Activated B cell treated with CpG ODN at 0.5 μM for 24 hours (primary cell): ENCODE data around the gene TRIM66. TPM values are rescaled to one million over a fixed set of nuclear protein-coding genes. Genes with fewer than 3 reads are reported as not detected.

Source experiments
- ATAC-seq: fragments of 200-7000 bp; cut with Tn5 transposase; one replicate; pipeline ENCODE4 v1.10.0; 2021; ENCODE audit warnings: low read depth, mild to moderate bottlenecking, moderate library complexity
- CTCF ChIA-PET: fragments of 350-600 bp; sonication (Branson Sonifier 250); formaldehyde crosslinking; loops from one replicate; lab custom pipeline; 2021; ENCODE audit warnings: antibody characterized with exemption; lab: Charles Lee
- POLR2A ChIA-PET: fragments of 350-600 bp; sonication (Branson Sonifier 250); formaldehyde crosslinking; loops from one replicate; lab custom pipeline; 2021; ENCODE audit warnings: antibody characterized with exemption; lab: Charles Lee
- DNase-seq: peaks from one replicate; pipeline ENCODE4 v3.0.0; 2022
- H3K27ac Mint-ChIP-seq: one replicate; pipeline ENCODE4 v1.8.0; 2020; ENCODE audit warnings: mixed read lengths
- H3K27me3 Mint-ChIP-seq: one replicate; pipeline ENCODE4 v1.8.0; 2021; ENCODE audit warnings: mixed read lengths
- H3K36me3 Mint-ChIP-seq: one replicate; pipeline ENCODE4 v1.8.0; 2021; ENCODE audit warnings: low read depth, mixed read lengths
- H3K4me1 Mint-ChIP-seq: one replicate; pipeline ENCODE4 v1.8.0; 2021; ENCODE audit warnings: mixed read lengths
- H3K4me3 Mint-ChIP-seq: one replicate; pipeline ENCODE4 v1.8.0; 2020; ENCODE audit warnings: mild to moderate bottlenecking, mixed read lengths
- H3K9me3 Mint-ChIP-seq: one replicate; pipeline ENCODE4 v1.8.0; 2020; ENCODE audit warnings: mixed read lengths
- CTCF ChIP-seq: fragments of 200-600 bp; IDR thresholded peaks from one replicate; pipeline ENCODE4 v1.8.0; 2022; ENCODE audit warnings: antibody characterized with exemption, mild to moderate bottlenecking
- intact Hi-C: fragments of 100-400 bp; cut with micrococcal nuclease; formaldehyde crosslinking; loops from one replicate; pipeline ENCODE4 v1.15.1; 2024
- total RNA-seq: library from RNA; stranded (reverse); gene quantifications from 2 replicates; pipeline ENCODE4 v1.2.3, GENCODE V29; 2022

Gene TRIM66
- total RNA-seq, 1 donor from 2014 or later: 12.4 TPM

- TF ChIP-seq CTCF: no peak
- H3K4me3 Mint-ChIP-seq: no peak overlapping the region
- no peak for DNase-seq
- ChIA-PET CTCF (interaction anchor here (1.5 kb wide), 1 partner anchor 336 kb away, joined by 3 read pairs; no protein-coding TSS in a partner anchor), POLR2A (no interaction called here)
- no peaks in the 10 kb centered on the region for H3K36me3 Mint-ChIP-seq
- H3K4me1 Mint-ChIP-seq: peaks cover 3% of the 10 kb centered on the region
- ATAC-seq: no peak
- H3K27ac Mint-ChIP-seq: no peak overlapping the region
- H3K27me3 Mint-ChIP-seq: no peaks in the 10 kb centered on the region
- H3K9me3 Mint-ChIP-seq: peaks cover 10% of the 10 kb centered on the region
- intact Hi-C loops: no loop called here
Observed at GRCh38 chr11:8577791-8578581, 104.5 kb downstream of the TRIM66 start.

- Mint-ChIP-seq H3K36me3 (no peaks in the 10 kb centered on the region), H3K4me3 (no peak overlapping the region), H3K9me3 (peaks cover 5% of the 10 kb centered on the region), H3K27ac (no peak overlapping the region), H3K27me3 (no peaks in the 10 kb centered on the region), H3K4me1 (no peaks in the 10 kb centered on the region)
- ChIA-PET CTCF (no interaction called here), POLR2A (no interaction called here)
- DNase-seq: no peak
- no peak for ATAC-seq
- TF ChIP-seq CTCF: no peak
- intact Hi-C loops: no loop called here
Observed at GRCh38 chr11:8574798-8575197, 107.7 kb downstream of the TRIM66 start.

GRCh38 chr11:8573777-8574176 is 108.7 kb downstream of the TRIM66 start:
- ATAC-seq: no peak
- CTCF ChIA-PET: no interaction called here

GRCh38 chr11:8567602-8568198 is 114.8 kb downstream of the TRIM66 start:
- no peak overlapping the region for H3K27ac Mint-ChIP-seq
- no peak overlapping the region for H3K4me3 Mint-ChIP-seq
- TF ChIP-seq CTCF: no peak
- H3K27me3 Mint-ChIP-seq: peaks cover 1% of the 10 kb centered on the region
- CTCF ChIA-PET: interaction anchor here (0.6 to 3.4 kb wide), 21 partner anchors 29 to 535 kb away, joined by 3 to 37 read pairs (median 5); no protein-coding TSS in a partner anchor
- H3K9me3 Mint-ChIP-seq: no peaks in the 10 kb centered on the region
- intact Hi-C loops: loop anchor here (2.0 kb wide), 1 partner anchor 239 kb away; no protein-coding TSS in a partner anchor
- no peaks in the 10 kb centered on the region for H3K36me3 Mint-ChIP-seq
- DNase-seq: no peak
- POLR2A ChIA-PET: interaction anchor here (1.1 kb wide), 1 partner anchor 396 kb away, joined by 3 read pairs; the partner anchor contains the start of gene TMEM9B
- no peak for ATAC-seq
- H3K4me1 Mint-ChIP-seq: no peaks in the 10 kb centered on the region

More at GRCh38 chr11:8573777-8574176, 108.7 kb downstream of the TRIM66 start:
- Mint-ChIP-seq H3K27me3 (no peaks in the 10 kb centered on the region), H3K9me3 (peaks cover 4% of the 10 kb centered on the region), H3K4me3 (no peak overlapping the region), H3K27ac (no peak overlapping the region), H3K36me3 (no peaks in the 10 kb centered on the region), H3K4me1 (no peaks in the 10 kb centered on the region)
- no peak for DNase-seq
- no peak for TF ChIP-seq CTCF
- POLR2A ChIA-PET: no interaction called here
- intact Hi-C loops: no loop called here
